LoVo (cell line): ENCODE results near the gene SUZ12.
"Not testable (repeated sequence)": the region's sequence is repeated elsewhere in the genome, so short reads cannot be mapped to it uniquely, and the experiment has no call there.

ENCODE experiments used
- DNase-seq: peaks from one replicate; pipeline ENCODE4 v3.0.0-alpha.2; 2016; ENCODE audit warnings: low spot score

The SUZ12 gene

DNA sequence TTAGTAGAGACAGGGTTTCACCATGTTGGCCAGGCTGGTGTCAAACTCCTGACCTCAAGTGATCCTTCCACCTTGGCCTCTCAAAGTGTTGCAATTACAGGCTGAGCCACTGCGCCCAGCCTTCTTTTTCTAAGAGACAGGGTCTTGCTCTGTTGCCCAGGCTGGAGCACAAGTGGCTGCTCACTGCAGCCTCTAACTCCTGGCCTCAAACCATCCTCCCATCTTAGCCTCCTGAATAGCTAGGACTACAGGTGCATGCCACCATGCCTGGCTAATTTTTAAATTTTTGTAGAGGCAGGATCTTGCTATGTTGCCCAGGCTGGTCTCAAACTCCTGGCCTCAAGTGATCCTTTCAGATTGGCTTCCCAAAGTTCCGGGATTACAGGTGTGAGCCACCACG, 15.1 kb downstream of the SUZ12 start:
- DNase-seq, result not testable (repeated sequence)

- DNase-seq, result not testable (repeated sequence)
Measured at GRCh38 chr17:31964131-31964530, 27.3 kb downstream of the SUZ12 start.

GRCh38 chr17:31967648-31968047, 30.8 kb downstream of the SUZ12 start:
- no peak for DNase-seq

DNA sequence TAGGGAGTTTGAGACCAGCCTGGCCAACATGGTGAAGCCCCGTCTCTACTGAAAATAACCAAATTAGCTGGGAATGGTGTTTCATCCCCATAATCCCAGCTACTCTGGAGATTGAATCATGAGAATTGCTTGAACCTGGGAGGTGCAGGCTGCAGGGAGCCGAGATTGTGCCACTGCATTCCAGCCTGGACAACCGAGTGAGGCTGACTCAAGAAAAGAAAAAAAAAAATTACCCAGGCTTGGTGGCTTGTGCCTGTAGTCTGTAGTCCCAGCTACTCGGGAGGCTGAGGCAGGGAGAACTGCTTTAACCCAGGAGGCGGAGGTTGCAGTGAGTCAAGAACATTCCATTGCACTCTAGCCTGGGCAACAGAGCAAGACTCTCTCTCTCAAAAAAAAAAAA, 33.6 kb downstream of the SUZ12 start:
- DNase-seq, result not testable (repeated sequence)

- not testable (repeated sequence) for DNase-seq
Measured at GRCh38 chr17:31974269-31975071, 37.7 kb downstream of the SUZ12 start.

- DNase-seq, result not testable (repeated sequence)
Measured at GRCh38 chr17:31975391-31975790, 38.6 kb downstream of the SUZ12 start.

GRCh38 chr17:31991821-31992220, 55.0 kb downstream of the SUZ12 start:
- DNase-seq, result not testable (repeated sequence)

DNA sequence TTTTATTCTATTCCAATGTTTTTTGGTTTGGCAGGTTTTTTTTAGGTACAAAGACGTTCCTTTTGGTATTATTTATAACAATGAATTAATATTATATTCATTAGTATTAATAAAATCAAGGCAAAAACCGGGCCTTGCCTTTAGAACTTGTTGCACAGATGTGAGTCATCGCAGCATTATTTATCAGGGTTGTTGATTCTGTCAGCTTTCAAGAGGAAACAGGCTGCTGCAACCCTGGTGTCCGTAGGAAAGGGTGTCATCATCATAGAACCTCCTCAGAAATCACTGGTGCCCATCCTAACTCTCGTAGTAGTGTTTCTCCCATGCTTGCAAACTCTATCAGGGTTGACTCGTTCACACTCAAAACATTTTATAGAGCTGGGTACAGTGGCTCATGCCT, 60.2 kb downstream of the SUZ12 start:
- no peak for DNase-seq

DNA sequence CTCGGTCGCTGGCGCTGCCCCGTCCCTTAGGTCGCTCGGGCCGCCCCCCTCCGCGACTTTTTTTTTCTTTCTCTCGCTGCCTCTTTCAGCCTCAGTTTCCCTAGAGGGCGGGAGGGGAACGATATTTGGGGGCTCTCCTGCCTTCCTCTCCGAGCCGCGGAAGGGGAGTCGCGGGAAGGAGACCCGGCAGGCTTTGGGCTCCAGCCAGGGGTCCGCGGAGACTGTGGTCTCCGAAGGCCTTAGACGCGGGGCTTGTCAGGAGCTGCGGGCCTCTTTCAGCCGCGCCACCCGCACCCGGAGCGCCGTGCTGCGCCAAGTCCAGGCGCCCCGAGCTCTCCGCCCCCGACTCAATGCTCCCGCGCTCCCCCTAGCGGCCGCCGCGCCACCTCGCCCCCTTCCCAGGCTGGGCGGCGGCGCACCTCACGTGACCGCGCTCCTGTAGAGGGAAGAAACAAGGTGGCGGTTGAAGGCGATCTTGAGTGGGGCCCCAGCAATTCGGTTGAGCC, 70.2 kb downstream of the SUZ12 start, which contains the start of gene LRRC37B:
LRRC37B (plus strand) TSS at position 427 of the 506 bp plus-strand sequence. CDS start 14,010 bp downstream, outside the sequence.
- peak; percentile 79 for DNase-seq

GRCh38 chr17:32007463-32008298, 70.9 kb downstream of the SUZ12 start:
- DNase-seq, result no peak

DNA sequence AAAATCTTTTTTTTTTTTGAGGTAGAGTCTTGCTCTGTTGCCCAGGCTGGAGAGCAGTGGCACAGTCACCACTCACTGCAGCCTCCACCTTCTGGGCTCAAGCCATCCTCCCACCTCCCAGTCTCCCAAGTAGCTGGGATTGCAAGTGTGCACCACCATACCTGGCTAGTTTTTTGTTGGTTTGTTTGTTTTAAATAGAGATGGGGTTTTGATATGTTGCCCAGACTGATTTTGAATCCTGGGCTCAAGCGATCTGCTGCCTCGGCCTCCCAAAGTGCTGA, 72.4 kb downstream of the SUZ12 start:
- no peak for DNase-seq

- DNase-seq, result no peak
Measured at GRCh38 chr17:32010114-32010513, 73.3 kb downstream of the SUZ12 start.

GRCh38 chr17:32015245-32016013, 78.6 kb downstream of the SUZ12 start:
- DNase-seq, result no peak

DNA sequence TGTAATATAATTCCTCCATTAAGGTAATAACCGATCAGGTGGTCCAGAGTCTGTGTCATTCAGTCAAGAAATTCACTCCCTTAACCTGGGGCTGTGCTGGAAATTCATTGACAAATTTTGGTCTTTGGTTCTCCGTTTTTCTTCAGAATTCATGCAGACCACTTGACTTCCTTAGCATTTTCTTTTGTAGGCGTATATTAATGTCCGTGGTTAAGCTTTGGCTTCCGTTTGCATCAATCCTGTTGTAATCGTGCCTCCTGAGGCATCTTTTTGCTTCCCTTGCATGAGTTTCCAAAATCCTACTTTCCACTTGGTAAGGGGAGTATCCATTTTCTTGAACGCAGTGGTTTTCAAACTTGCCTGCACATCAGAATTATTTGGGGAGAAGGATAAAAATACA, 79.4 kb downstream of the SUZ12 start:
- DNase-seq, result no peak

DNA sequence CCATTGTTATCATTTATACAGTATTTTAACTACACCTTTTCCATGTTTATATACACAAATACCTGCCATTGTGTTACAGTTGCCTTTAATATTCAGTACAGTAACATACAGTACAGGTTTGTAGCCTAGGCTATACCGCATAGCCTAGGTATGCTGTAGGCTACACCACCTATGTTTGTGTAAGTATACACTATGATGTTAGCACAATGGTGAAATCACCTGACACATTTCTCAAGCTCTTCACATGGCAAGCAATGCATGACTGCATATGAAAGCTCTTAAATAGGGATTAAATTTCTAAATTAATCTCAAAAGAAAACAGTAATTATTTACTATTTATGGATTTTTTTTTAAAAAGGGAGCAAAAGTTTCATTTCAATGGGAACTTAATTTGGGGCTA, 82.4 kb downstream of the SUZ12 start:
- no peak for DNase-seq

DNA sequence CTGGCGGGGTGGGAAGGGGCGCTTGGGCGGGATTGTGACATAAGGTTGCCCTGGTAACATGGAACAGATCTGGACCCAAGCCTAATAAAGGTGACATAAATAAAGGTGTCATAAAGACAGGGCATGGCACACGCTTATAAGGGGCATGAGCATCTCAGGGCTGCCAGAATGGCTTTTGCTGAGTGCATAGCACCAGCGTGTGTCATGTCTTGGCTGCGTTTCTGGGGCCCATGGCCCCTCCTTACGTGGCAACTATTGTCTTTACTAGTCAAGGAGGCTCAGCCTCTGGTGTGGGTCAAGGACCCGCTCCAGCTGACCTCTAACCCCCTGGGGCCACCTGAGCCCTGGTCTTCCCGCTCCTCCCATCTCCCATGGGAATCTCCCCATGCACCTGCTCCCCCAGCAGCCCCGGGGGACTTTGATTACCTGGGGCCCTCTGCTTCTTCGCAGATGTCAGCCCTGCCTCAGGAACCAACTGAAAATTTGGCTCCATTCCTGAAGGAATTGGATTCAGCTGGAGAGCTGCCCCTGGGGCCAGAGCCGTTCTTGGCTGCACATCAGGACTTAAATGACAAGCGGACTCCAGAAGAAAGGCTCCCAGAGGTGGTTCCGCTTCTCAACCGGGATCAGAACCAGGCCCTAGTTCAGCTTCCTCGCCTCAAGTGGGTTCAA, 84.3 kb downstream of the SUZ12 start:
- no peak for DNase-seq

GRCh38 chr17:32021615-32021955, 84.8 kb downstream of the SUZ12 start:
- no peak for DNase-seq

DNA sequence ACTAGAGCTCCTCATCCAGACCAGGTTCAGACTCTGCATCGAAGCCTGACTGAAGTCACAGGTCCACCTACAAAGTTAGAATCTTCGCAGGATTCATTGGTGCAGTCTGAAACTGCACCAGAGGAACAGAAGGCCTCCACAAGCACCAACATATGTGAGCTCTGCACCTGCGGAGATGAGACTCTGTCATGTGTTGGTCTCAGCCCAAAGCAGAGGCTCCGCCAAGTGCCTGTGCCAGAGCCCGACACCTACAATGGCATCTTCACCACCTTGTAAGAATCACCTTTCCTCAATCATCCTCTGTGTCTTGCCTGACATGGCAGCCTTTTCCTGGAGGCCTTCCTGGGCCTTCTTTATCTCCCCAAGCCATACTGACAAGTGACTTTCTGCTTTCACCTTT, 85.7 kb downstream of the SUZ12 start:
- not testable (repeated sequence) for DNase-seq

DNA sequence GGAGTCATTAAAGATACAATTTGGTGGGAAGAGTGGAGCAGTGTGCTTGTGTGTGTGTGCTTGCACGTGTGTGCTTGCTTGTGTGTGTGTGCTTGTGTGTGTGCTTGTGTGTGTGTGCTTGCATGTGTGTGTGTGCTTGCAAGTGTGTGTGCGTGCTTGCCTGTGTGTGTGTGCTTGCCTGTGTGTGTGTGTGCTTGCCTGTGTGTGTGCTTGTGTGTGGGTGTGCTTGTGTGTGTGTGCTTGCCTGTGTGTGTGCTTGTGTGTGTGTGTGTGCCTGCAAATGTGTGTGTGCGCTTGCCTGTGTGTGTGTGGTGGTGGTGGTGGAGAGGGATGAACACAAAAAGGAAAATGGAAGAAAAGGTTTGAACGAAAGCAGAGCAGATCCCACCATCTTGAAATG, 90.5 kb downstream of the SUZ12 start:
- DNase-seq, result not testable (repeated sequence)

DNA sequence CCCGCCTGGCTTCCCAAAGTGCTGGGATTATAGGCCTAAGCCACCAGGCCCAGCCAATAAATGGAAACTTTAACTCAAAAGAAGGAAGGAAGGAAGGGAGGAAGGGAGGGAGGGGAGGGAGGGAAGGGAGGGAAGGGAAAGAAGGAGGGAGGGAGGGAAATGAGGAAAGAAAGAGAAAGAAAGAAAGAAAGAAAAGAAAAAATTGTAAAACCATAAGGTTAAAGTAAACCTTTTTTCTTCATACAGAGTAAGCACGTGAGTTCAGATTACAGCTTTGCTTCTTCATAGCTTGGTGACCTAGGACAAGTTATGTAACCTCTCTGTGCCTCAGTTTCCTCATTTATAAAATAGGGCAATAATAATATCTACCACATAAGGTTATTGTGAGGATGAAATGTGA, 96.4 kb downstream of the SUZ12 start:
- no peak for DNase-seq

DNA sequence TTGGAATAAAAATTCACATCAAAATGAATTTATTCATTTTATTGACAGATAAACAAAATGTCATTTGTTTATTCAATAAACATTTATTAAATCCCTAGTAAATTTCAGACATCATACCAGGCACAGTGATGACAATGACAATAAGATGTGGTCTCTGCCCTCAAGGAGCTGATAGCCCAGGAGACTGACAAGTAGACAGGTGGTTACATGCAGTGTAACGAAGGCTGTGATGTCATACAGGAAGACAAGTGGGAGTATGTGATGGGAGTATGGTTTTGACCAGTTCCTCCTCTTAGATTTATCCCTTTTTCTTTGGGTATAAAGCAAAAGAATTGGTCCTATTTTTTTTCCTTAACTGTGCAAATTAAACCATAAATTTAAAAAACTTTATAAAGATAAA, 97.0 kb downstream of the SUZ12 start:
- DNase-seq, result not testable (repeated sequence)

- DNase-seq, result not testable (repeated sequence)
Measured at GRCh38 chr17:32040246-32040645, 103.4 kb downstream of the SUZ12 start.
